CD4-positive, alpha-beta T cell treated with Interferon alpha-2 for 1 hour (primary cell): Measurements from ENCODE around the gene HYDIN.
"Not testable (repeated sequence)": the region's sequence is repeated elsewhere in the genome, so short reads cannot be mapped to it uniquely, and the experiment has no call there.

Experiments used
- DNase-seq, 2 donors: peaks; one replicate each; pipeline ENCODE4 v3.0.0-alpha.2; 2020 to 2022

Gene HYDIN

GRCh38 chr16:71218306-71218963 is 12.1 kb downstream of the HYDIN start:
- no peak for DNase-seq

- no peak for DNase-seq
Measured at GRCh38 chr16:71217506-71217905, 13.0 kb downstream of the HYDIN start.

- no peak for DNase-seq
Measured at GRCh38 chr16:71216714-71217113, 13.8 kb downstream of the HYDIN start.

- DNase-seq = no peak
Measured at GRCh38 chr16:71214746-71215381, 15.7 kb downstream of the HYDIN start.

DNA sequence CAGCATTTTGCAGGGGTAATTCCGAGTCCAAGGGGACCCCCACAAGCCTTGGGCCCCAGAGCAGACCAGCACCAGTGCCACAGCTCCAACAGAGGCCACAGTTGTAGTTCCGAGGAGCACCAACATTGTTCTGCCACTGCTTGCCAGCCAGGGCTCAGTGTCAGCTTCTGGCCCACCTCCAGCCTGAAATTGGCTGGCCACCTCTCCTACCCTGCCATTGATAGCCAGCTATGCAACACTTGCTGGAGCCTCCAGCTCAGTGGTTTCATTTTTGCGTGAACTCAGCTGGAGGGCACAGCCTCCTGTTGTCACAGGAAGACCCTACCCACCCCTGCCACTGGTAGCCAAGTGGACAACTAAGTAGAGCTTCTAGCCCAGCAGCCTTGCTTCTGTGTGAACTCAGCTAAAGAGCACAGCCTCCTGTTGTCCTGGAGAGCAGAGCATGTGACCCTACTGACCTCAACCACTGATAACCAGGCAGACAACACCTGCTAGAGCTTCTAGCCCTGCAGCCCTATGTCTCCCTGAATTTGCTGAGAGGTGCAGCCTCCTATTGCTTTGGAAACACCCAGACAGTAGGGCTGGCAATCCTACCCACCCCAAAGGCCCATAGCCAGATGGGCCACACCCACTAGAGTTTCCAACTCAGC is 24.9 kb downstream of the HYDIN start:
- no peak for DNase-seq

DNA sequence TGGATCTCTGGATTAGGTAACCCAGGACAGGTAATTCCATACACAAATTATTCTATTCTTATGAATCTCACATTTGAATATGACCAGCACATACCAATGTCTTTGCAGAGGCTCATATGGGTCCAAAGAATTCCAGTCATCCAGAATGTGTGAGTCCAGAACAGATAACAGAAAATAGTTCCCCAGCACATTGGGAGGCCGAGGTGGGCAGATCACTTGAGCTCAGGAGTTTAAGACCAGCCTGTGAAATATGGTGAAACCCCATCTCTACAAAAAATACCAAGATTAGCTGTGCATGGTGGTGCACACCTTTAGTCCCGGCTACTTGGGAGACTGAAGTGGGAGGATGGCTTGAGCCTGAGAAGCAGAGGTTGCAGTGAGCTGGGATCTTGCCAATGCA is 26.9 kb downstream of the HYDIN start:
- no peak for DNase-seq

DNA sequence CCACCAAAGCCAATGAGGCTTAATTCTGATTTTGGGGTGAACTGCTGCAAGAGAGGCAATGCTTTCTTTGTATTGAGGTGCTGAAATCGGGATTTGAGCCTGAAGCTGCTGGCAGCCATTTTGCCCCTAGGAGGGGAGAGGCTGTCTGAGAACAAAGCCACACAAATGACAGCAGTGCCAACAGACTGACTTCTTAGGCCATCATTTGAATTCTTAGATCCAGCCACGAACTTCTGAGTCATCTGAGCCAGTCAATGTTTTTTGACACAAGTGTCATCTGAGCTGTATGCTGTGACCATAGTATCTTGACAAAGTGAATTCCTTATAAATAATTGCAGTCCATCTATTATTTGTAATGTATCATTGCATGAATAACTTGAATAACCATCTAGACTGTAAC is 29.0 kb downstream of the HYDIN start:
- no peak for DNase-seq

- DNase-seq = no peak
Measured at GRCh38 chr16:71201054-71201453, 29.5 kb downstream of the HYDIN start.

- DNase-seq = no peak
Measured at GRCh38 chr16:71198408-71198807, 32.1 kb downstream of the HYDIN start.

DNA sequence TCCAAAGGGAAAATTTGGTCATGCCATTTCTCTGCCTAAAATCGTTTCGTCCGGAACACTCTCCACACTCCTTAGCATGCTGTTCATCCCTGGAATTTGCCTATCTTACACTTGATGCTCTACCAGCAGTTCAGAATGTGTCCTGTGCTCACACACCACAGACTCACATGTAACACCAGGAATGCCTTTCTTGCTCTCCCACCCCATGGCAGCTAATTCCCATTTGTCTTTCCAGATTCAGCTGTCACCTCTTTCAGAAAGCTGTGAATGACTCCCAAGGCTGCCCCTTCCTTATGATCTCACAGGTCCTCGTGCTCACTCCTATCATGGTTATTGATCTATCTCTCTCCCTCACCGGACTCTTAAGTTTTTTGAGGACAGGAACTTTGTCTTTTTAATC is 38.1 kb downstream of the HYDIN start:
- DNase-seq = no peak

DNA sequence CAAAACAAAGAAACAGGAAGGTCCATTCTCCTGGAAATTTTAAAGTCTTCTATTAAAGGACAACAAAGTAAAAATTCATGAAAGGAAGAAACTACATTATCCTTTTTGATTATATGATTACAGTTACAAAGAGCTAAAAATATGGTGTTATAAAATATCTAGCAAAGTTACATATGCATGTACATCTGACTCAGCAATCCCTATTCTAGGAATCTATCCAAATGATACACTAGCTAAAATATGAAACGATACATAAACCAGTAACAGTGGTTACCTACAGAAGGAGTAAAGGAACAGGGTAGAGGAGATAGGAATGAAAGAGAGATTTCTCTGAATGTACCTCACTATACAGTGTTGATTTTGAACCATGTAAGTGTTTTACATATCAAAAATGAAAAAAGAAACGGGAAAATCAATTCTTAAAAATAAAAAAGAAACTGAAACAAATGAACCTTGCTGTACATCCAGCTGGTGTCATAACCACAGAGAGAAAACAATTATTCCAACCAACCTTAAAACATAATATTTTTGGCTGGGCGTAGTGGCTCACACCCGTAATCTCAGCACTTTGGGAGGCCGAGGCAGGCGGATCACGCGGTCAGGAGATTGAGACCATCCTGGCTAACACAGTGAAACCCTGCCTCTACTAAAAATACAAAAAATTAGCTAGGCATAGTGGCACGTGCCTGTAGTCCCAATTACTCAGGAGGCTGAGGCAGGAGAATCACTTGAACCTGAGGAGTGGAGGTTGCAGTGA is 41.4 kb downstream of the HYDIN start:
- no peak for DNase-seq

DNA sequence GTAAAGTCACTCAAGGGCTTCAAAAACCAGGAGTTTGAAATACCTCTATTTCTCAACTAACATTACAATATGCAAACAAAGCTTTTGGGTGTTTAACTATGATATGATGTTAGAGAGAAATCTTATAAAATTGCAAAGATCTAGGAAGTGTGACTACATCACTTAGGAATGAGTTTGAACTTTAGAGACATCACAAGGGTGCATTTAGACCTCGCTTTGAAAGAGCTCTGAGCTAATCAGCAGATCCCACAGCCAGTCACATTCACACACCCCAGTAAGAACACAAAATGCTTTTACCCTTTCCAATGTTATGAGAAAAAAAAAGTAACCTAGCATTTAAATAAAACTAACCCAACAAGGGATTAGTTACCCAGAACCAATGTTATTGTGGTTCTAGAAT is 45.2 kb downstream of the HYDIN start:
- no peak for DNase-seq

- DNase-seq = no peak
Measured at GRCh38 chr16:71179569-71179968, 51.0 kb downstream of the HYDIN start.

DNA sequence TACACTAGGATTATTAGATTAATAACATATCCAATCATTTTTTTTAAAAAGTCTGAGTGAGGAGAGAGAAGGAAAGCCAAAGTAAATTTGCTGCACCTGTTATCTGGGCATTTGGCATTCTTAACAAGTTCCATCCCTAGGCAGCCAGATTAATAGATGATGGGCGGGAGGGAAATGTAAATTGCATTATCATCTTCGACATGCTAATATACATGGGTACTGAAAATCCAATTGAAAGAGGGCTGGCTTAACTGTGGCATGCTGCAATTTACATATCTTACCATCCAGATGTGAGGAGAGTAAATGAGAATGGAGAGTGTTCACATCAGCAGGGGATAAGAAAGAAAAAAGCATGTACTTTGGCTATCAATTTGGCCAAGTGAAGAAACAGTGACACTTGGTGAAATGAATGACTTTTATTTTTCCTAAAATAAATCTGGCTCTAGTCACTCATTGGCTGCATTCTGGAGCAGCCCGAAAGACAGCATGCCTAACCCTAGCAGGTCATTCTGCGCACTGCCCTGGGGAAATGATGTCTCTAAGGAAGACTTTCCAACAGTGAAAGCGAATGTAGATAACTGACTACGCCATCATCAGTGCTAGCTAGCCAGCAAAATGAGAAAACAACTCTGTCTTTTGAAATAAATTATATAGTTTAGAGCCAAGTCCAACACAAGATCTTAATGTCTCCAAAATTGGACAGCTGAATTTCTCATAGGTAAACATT is 57.9 kb downstream of the HYDIN start:
- DNase-seq = no peak

GRCh38 chr16:71161007-71161406 is 69.5 kb downstream of the HYDIN start:
- DNase-seq = not testable (repeated sequence)

DNA sequence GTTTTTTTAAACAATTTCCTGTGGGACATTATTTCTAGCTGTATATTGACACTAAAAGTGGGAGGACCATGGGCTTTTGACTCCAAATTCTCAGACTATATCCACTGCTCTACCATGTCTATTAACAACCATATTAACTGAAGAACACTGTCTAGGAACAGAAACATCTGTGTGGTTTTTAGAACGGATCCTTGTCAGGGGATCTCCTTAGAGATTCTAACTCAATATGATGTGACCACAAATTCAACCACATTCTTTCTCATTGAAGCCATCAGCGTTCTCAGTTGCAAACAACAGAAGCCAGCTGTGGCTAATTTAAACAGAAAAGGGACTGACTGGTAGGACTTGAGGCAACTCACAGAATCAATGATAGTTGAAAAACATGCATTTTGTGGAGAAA is 73.2 kb downstream of the HYDIN start:
- DNase-seq = not testable (repeated sequence)

- not testable (repeated sequence) for DNase-seq
Measured at GRCh38 chr16:71153329-71153728, 77.2 kb downstream of the HYDIN start.

GRCh38 chr16:71151654-71152053 is 78.9 kb downstream of the HYDIN start:
- not testable (repeated sequence) for DNase-seq

DNA sequence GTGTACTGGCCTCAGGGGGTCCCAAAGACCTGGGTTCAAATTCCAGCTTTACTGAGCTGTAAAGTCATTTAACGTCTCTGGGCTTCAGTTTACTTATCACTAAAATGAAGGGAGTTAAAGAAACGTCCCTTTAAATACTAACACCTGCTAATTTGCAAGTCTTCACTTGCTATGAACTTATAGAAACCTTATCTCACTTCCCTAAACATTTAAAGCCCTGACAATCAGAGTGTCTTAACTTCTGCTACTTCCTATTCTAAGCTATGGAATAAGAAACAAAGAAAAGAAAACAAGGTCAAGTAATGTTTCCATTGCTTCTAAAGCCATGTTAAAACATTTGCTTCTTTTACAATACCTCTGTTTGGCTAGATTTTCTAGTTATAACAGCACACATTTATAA is 87.3 kb downstream of the HYDIN start:
- not testable (repeated sequence) for DNase-seq

DNA sequence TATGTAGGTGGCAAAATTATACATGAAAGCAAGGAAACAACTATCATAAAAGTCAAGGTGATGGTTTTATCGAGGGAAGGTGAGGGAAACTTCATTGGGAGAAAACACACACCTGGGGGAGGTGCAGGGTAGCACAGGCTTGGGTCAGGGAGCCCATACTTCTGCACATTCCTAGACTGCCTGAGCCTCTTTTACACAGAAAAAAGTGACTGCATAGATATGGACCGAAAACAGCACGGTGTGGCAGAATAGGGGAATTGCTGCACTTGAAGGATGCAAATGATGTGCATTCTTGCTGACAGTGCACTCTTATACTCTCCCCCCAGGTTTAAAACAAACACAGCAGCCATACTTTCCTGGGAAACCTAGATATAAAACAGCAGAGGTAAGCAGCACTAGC is 120.0 kb downstream of the HYDIN start:
- not testable (repeated sequence) for DNase-seq

GRCh38 chr16:71109656-71110208 is 120.8 kb downstream of the HYDIN start:
- not testable (repeated sequence) for DNase-seq

DNA sequence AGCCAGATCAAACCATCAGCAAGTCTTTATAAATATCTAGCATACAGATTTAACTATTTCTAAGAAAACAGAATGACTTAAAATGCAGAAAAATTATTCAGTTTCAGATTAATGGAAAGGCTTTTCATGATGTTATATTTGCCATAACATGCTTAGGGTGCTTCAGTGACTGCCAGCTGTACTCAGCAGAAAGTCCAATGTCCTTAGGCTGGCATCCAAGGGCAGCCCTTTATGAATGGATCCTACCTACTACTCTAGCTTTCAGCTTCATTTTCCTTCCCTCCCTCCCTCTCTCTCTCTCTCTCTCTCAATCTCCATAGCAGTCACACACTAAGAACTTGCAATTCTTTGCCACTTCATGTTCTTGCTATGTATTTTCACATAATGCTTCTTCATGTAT is 124.6 kb downstream of the HYDIN start:
- not testable (repeated sequence) for DNase-seq

- not testable (repeated sequence) for DNase-seq
Measured at GRCh38 chr16:71083573-71083972, 146.9 kb downstream of the HYDIN start.
